ENCODE data around the gene OXNAD1.
A peak's percentile ranks its signal among the peaks of the same experiment; 100 is the strongest.

Gene OXNAD1

GRCh38 chr3:16247282-16248061, 17.5 kb upstream of the OXNAD1 start:
- DNase-seq (ENCODE audit: low read depth in 2 of 2): peak; percentile 50 to 51

- DNase-seq (ENCODE audit: low read depth in 2 of 2): no peak
These were observed 16.5 kb upstream of the OXNAD1 start for GRCh38 chr3:16248556-16248955.

DNA sequence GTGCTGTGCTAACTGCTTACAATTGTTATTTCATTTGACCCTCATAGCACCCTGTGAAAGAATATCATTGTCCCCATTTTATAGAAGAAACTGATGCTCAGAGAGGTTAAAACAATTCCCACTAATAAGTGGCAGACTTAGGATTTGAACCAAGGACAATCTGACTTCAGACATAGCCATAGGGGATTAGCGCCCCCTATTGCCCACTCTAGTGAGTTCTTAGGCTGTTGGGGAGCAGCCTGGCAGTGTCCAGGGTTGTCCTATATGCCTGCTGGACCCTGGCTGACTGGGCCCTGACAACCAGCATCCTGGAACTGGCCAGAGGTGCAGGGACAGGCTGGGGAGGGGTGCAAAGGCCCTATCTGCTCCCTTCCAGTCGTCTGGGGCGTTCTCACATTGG, 15.7 kb upstream of the OXNAD1 start:
- DNase-seq (ENCODE audit: low read depth in 2 of 2): no peak

DNA sequence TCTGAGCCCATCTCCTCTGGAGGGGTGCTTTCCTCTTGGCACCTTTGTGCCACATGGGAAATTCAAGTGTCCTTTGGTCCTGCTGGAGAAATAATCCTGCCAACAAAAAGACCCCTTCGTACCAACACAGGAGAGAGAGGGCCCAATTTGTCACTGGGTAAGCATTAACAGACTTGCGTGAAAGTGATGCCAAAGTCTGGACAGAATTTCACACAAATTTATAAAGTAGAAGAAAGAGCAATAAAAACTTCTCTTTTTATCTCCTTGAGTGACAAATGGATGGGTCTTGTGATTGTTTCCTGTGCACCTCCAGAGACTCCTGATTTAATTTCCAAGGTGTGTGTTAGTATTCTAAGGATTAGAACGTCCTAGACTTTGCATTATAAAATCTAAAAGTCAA, 15.1 kb upstream of the OXNAD1 start:
- DNase-seq (ENCODE audit: low read depth in 2 of 2): no peak

DNA sequence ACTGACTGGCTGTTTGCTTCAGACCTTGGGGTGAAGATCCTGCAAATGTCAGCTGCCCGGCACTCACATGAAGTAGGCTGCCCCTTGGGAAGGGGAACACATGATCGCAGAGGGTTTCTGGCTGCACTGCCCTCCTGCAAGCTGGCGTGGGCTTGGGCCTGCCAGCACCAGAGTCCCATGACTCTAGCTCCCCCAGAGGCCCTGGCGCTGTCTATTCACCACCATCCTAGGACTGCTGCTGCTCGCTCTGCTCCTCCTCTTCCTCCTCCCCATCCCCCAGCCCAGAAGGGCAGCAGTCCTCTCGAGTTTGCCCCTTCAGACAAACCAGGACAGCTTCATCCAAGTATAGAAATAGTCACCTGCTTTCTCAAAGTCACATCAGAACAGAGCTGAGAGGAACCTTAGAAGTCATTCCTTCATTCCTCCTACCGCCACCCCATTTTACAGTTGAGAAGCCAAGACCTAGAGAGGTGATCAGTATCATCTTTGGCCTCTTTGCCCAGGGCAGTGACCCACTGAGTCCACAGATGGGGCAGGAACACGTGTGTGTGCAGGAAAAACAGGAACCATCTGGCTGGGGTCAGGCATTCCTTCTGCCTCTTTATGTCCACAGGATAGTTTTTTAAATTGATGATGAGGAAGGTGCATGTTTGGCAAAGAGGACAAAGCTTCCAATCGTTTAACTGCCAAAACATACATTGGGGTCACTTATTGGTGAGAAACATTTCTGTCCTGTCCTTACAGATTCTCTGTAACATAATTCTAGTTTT, 13.5 kb upstream of the OXNAD1 start:
- no peak for DNase-seq (ENCODE audit: low read depth in 2 of 2)

- no peak for DNase-seq (ENCODE audit: low read depth in 2 of 2)
These were observed 12.6 kb upstream of the OXNAD1 start for GRCh38 chr3:16252243-16252978.

DNA sequence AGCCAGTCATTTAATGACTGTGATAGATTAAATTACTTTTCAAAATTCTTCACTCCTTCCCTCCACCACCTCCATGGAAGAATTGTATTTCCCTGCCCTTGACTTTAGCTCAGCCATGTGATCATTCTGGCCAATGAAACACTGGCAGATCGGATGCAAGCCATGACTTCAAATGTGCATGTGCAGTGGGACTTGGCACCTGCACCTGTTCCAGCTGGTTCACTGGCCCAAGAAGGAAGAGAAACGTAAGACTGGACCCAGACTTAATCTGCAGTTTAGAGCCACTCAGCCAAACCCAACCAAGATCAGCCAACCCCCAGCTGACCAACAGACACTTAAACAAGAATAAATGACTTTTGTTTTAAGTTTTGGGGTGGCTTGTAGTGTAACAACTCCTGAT, 12.0 kb upstream of the OXNAD1 start:
- DNase-seq (ENCODE audit: low read depth in 2 of 2): no peak

GRCh38 chr3:16253601-16254000, 11.4 kb upstream of the OXNAD1 start:
- DNase-seq (ENCODE audit: low read depth in 2 of 2): no peak

- DNase-seq (ENCODE audit: low read depth in 2 of 2): no peak
These were observed 10.1 kb upstream of the OXNAD1 start for GRCh38 chr3:16254916-16255315.

- DNase-seq (ENCODE audit: low read depth in 2 of 2): no peak
These were observed 9.7 kb upstream of the OXNAD1 start for GRCh38 chr3:16255326-16255725.

GRCh38 chr3:16255726-16256125, 9.3 kb upstream of the OXNAD1 start:
- no peak for DNase-seq (ENCODE audit: low read depth in 2 of 2)

- DNase-seq (ENCODE audit: low read depth in 2 of 2): no peak
These were observed 7.7 kb upstream of the OXNAD1 start for GRCh38 chr3:16257309-16257708.

- no peak for DNase-seq (ENCODE audit: low read depth in 2 of 2)
These were observed 6.8 kb upstream of the OXNAD1 start for GRCh38 chr3:16258177-16258576.

DNA sequence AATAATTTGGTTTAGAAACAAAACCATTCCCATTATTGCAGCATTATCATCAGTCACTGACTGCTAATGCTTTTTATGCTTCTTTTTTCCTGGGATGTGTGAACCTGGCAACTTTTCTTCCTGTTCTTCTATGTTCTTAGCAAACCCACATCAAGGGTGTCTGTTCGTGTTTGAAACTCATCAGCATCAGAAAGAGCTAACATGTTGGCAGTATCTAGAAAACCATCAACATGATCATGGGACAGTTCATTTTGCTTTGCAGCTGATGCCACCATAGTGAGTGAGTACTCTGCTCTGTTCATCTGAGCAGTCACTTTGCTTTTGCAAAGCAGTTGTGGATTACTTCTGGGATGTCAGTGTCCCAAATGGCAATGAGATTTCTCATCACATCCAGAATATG, 6.1 kb upstream of the OXNAD1 start:
- no peak for DNase-seq (ENCODE audit: low read depth in 2 of 2)

DNA sequence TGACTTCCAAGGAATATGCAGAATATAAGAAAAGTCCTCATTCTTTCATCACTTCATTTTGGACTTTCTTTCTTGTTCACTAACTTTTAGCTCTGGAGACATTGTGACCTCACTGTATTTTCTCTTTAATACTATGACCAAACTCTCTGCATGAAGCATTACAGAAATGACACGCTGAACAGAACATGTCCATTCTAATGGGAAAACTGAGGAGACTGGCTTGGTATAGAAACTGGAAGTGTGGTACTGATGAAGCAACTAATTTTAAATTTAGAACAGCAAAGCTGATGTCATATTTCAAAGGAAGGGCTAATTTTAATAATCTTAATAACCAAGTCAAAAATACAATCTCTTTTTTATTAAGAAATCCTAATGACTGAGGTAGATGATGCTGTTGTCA, 5.0 kb upstream of the OXNAD1 start:
- DNase-seq (ENCODE audit: low read depth in 2 of 2): no peak

DNA sequence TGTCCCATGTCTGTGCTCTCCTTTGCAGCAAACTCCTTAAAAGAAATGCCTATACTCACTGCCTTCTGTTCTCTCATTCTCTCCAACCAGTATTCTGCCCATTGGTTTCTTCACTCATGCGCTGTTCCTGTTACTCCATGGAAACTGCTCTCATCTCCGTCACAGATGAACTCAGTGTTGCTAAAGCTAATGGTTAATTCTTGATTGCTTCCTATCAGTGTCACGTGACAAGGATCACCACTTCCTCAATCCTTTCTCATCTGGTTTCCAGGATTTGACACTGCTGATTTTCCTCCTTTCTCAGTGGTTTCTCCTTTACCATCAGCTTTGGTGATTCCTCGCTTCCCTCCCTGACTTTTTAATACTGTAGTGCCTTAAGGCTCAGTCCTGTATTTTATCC, 2.8 kb upstream of the OXNAD1 start:
- no peak for DNase-seq (ENCODE audit: low read depth in 2 of 2)

DNA sequence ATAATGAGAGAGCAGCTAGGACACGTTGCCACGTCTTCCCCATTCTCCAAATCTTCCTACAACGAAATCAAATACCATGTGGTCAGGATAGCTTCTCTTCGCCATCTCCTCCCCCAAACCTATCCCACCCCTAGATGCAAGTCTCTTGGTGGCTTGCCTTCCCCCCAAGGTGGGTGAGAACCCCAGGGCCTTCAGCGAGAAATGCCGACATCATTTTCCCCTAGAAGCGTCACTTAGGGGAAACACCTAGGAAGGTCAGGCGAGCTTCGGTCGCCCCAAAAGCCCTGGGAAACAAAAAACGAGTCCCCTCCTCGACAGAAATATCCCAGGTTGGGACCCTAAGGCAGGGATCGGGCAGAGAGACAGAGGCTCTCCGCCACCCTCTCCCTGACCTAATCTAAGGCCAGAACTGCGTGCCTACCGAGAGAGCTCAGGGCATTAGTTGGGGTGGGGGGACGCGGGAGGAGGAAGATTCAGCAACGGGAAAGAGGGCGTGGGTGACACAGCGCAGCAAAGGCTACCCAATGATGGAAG, 771 bp upstream of the OXNAD1 start:
- no peak for DNase-seq (ENCODE audit: low read depth in 2 of 2)

DNA sequence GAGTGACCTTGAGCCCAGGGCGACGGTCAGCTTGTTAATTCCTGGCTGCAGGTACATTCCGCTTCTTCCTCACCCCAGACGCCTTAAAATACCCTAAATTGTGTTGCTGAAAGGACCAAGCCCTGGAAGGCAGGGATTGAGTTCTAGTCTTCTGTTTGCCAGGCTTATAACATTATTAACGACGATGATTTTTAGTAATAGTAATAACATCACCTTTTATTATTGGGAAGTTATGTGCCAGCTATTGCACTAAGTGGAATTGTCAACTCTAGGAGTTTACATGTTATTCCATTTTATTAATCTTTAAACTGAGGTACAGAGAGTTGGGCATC, 409 bp downstream of the OXNAD1 start:
- DNase-seq (ENCODE audit: low read depth in 2 of 2): no peak

DNA sequence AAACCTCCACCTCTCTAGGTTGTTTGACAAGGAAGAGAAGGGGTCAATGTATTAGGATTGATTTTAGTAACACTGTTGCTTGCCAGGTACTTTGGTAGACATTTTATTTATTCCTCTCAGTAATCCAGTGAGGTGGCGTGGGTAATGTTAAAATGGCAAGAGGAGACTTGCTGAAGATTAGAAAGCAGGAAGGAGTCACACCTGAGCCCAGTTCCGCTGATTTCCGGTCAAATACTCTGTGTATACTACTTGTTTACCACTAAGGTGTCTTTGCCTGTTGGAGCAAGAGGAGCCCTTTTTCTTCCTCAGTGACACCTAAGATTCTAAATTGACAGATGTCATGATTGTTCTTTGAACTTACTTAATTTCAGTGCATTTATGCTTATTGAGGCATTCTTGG, 1.7 kb downstream of the OXNAD1 start:
- no peak for DNase-seq (ENCODE audit: low read depth in 2 of 2)

GRCh38 chr3:16270855-16271254, 5.8 kb downstream of the OXNAD1 start:
- no peak for DNase-seq (ENCODE audit: low read depth in 2 of 2)

- DNase-seq (ENCODE audit: low read depth in 2 of 2): no peak
These were observed 7.6 kb downstream of the OXNAD1 start for GRCh38 chr3:16272588-16272987.

DNA sequence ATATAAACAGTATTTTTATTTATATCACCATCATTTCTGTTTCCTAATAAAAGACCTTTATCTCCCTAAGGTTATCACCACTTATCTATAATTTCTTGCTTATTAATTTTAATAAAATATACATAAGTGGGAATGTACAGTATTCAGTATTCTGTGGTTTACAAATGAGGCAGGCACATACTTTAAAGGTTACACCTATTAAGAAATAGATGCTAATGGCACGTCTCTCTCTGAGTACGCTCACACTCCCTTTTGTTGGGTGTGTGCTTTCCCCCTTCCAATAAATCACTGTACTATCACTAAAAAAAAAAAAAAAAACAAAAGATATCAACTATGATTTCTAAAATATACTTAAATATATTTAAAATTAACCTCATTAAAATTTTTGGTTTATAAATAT, 8.9 kb downstream of the OXNAD1 start:
- DNase-seq (ENCODE audit: low read depth in 2 of 2): no peak

DNA sequence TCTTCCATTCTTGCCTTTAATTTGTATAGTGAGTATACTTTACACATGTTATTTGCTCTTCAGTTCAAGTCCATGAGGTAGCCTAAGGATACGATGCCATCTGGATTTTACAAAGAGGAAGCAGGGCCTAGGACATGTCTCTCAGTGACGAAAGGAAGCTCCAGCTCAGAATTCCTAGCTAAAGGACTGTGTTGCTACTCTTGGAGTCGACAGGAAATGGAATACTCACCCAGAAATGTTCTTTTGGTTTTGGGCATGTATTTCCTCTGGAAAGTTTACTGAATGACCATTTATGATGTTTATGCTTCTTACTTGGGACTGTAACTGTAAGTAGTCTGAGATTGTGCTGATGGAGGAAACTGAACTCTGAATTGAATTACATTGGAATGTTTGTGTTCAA, 12.5 kb downstream of the OXNAD1 start:
- DNase-seq (ENCODE audit: low read depth in 2 of 2): no peak
